GM12872 (cell line): Measurements from ENCODE around the gene PCDHA8.
"Not testable (repeated sequence)": the region's sequence is repeated elsewhere in the genome, so short reads cannot be mapped to it uniquely, and the experiment has no call there.

Source experiments
- CTCF ChIP-seq: IDR thresholded peaks from 3 replicates; pipeline ENCODE4 v1.5.1; 2011; ENCODE audit warnings: low read depth, mild to moderate bottlenecking, low read length, moderate library complexity; ENCODE audit not compliant: insufficient read depth

The PCDHA8 gene

GRCh38 chr5:140828362-140828737 lies 12.6 kb upstream of the PCDHA8 start:
- no peak for TF ChIP-seq CTCF

GRCh38 chr5:140833993-140834392 lies 7.0 kb upstream of the PCDHA8 start, which contains the start of gene PCDHA7:
TSS of gene PCDHA7 (plus strand) at chr5:140834269. CDS start at chr5:140834384, 115 bp downstream.
- TF ChIP-seq CTCF: no peak

DNA sequence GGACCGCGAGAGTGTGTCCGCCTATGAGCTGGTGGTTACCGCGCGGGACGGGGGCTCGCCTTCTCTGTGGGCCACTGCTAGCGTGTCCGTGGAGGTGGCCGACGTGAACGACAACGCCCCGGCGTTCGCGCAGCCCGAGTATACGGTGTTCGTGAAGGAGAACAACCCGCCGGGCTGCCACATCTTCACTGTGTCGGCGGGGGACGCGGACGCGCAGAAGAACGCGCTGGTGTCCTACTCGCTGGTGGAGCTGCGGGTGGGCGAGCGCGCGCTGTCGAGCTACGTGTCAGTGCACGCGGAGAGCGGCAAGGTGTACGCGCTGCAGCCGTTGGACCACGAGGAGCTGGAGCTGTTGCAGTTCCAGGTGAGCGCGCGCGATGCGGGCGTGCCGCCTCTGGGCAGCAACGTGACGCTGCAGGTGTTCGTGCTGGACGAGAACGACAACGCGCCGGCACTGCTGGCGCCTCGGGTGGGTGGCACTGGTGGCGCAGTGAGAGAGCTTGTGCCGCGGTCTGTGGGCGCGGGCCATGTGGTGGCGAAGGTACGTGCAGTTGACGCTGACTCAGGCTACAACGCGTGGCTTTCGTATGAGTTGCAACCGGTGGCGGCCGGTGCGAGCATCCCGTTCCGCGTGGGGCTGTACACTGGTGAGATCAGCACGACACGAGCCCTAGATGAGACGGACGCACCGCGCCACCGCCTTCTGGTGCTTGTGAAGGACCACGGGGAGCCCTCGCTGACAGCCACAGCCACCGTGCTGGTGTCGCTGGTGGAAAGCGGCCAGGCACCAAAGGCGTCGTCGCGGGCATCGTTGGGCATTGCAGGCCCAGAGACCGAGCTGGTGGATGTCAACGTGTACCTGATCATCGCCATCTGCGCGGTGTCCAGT lies 5.1 kb upstream of the PCDHA8 start:
- no peak for TF ChIP-seq CTCF

- TF ChIP-seq CTCF: no peak
Measured at GRCh38 chr5:140842798-140843733, 2.1 kb downstream of the PCDHA8 start.

GRCh38 chr5:140848139-140849102 lies 7.4 kb downstream of the PCDHA8 start, which contains the start of gene PCDHA9:
TSS of gene PCDHA9 (plus strand) at chr5:140848382. CDS start at chr5:140848496, 114 bp downstream.
- TF ChIP-seq CTCF: not testable (repeated sequence)

GRCh38 chr5:140855772-140856674 lies 15.0 kb downstream of the PCDHA8 start, which contains the start of gene PCDHA10:
TSS of gene PCDHA10 (plus strand) at chr5:140855897. CDS start at chr5:140856049, 152 bp downstream.
- no peak for TF ChIP-seq CTCF
